ENCODE measurements around the gene WRNIP1. TPM values are rescaled to one million over a fixed set of nuclear protein-coding genes. Genes with fewer than 3 reads are reported as not detected.

WRNIP1 gene
- total and polyA plus RNA-seq, 10 donors: 31.4 to 47.7 (median 39.4) TPM

GRCh38 chr6:2792330-2793110 is 27.3 kb downstream of the WRNIP1 start:
- peak overlapping the region in 7 of 8 donors; percentile 67 to 90 (median 88) for H3K27ac ChIP-seq
- peaks cover 0 to 13% (median 0%) of the 10 kb centered on the region in 6 donors for H3K36me3 ChIP-seq
- H3K4me3 ChIP-seq: no peak overlapping the region
- H3K9me3 ChIP-seq: no peaks in the 10 kb centered on the region
- H3K4me1 ChIP-seq: peaks cover 0 to 69% (median 38%) of the 10 kb centered on the region in 6 donors
- no peak for DNase-seq
- no peaks in the 10 kb centered on the region for H3K27me3 ChIP-seq (replicated peaks in 1 of 7)
- WGBS, 5 donors: 81 to 93% (median 89%) methylated on average over 17 of the region's 17 CpGs
- TF ChIP-seq CTCF (IDR thresholded peaks at IDR 0.05 in 8 of 11, conservative IDR thresholded peaks at IDR 0.05 in 3 of 11): no peak
- TF ChIP-seq POLR2A (IDR thresholded peaks at IDR 0.05): no peak
- TF ChIP-seq POLR2AphosphoS5 (IDR thresholded peaks at IDR 0.05): peak in 2 of 3 donors; percentile 19 to 27
- intact Hi-C loops (cut with DNase I; ENCODE audit: low total_unique reads): loop anchor here (10.0 kb wide), 2 partner anchors 52 to 132 kb away; partner anchors contain the start of gene SERPINB1

GRCh38 chr6:2793534-2794151 is 28.4 kb downstream of the WRNIP1 start:
- 22 to 50% (median 37%) methylated on average over 9 of the region's 9 CpGs for WGBS, 5 donors
- Histone ChIP-seq H3K4me1 (peaks cover 0 to 79% (median 42%) of the 10 kb centered on the region in 6 donors), H3K27me3 (replicated peaks in 1 of 7) (no peaks in the 10 kb centered on the region), H3K27ac (peak overlapping the region; percentile 43 to 90 (median 81)), H3K4me3 (peak overlapping the region in 1 of 8 donors; percentile 18), H3K9me3 (no peaks in the 10 kb centered on the region), H3K36me3 (peaks cover 0 to 4% (median 0%) of the 10 kb centered on the region in 6 donors)
- no peak for TF ChIP-seq CTCF (IDR thresholded peaks at IDR 0.05 in 8 of 11, conservative IDR thresholded peaks at IDR 0.05 in 3 of 11)
- peak in 2 of 3 donors; percentile 30 to 42 for TF ChIP-seq POLR2AphosphoS5 (IDR thresholded peaks at IDR 0.05)
- DNase-seq: no peak
- intact Hi-C loops (cut with DNase I; ENCODE audit: low total_unique reads): loop anchor here (10.0 kb wide), 2 partner anchors 51 to 131 kb away; partner anchors contain the start of gene SERPINB1

- Histone ChIP-seq H3K27me3 (replicated peaks in 1 of 7) (no peaks in the 10 kb centered on the region), H3K4me1 (peaks cover 0 to 83% (median 42%) of the 10 kb centered on the region in 6 donors), H3K27ac (peak overlapping the region in 7 of 8 donors; percentile 67 to 90 (median 88)), H3K4me3 (no peak overlapping the region), H3K36me3 (no peaks in the 10 kb centered on the region), H3K9me3 (no peaks in the 10 kb centered on the region)
- 47 to 89% (median 73%) methylated on average over 5 of the region's 5 CpGs for WGBS, 5 donors
- DNase-seq: no peak
- no peak for TF ChIP-seq POLR2AphosphoS5 (IDR thresholded peaks at IDR 0.05)
- intact Hi-C loops (cut with DNase I; ENCODE audit: low total_unique reads): loop anchor here (10.0 kb wide), 2 partner anchors 51 to 131 kb away; partner anchors contain the start of gene SERPINB1
Measured at GRCh38 chr6:2794171-2794730, 29.1 kb downstream of the WRNIP1 start.

- DNase-seq: no peak
- Histone ChIP-seq H3K4me3 (peak overlapping the region in 1 of 8 donors; percentile 24), H3K27ac (peak overlapping the region in 7 of 8 donors; percentile 67 to 90 (median 88)), H3K4me1 (peaks cover 0 to 83% (median 41%) of the 10 kb centered on the region in 6 donors), H3K36me3 (no peaks in the 10 kb centered on the region), H3K27me3 (replicated peaks in 1 of 7) (no peaks in the 10 kb centered on the region), H3K9me3 (no peaks in the 10 kb centered on the region)
- intact Hi-C loops (cut with DNase I; ENCODE audit: low total_unique reads): loop anchor here (10.0 kb wide), 2 partner anchors 50 to 130 kb away; partner anchors contain the start of gene SERPINB1
- whole genome bisulfite sequencing, 5 donors: 66 to 81% (median 77%) methylated on average over 2 of the region's 2 CpGs
- TF ChIP-seq CTCF (IDR thresholded peaks at IDR 0.05 in 8 of 11, conservative IDR thresholded peaks at IDR 0.05 in 3 of 11): no peak
- TF ChIP-seq POLR2AphosphoS5 (IDR thresholded peaks at IDR 0.05): no peak
- no peak for TF ChIP-seq POLR2A (IDR thresholded peaks at IDR 0.05)
Measured at GRCh38 chr6:2795162-2795561, 30.0 kb downstream of the WRNIP1 start.

Data from spleen (tissue), 11 donors.